ENCODE measurements around the gene VOPP1.
"Not testable (repeated sequence)": the region's sequence is repeated elsewhere in the genome, so short reads cannot be mapped to it uniquely, and the experiment has no call there.

Gene VOPP1

GRCh38 chr7:55572378-55573233 lies at the start of gene VOPP1:
Gene VOPP1 (minus strand): TSS chr7:55572502. CDS start chr7:55572324, 178 bp downstream.
- peak; percentile 82 for DNase-seq

DNA sequence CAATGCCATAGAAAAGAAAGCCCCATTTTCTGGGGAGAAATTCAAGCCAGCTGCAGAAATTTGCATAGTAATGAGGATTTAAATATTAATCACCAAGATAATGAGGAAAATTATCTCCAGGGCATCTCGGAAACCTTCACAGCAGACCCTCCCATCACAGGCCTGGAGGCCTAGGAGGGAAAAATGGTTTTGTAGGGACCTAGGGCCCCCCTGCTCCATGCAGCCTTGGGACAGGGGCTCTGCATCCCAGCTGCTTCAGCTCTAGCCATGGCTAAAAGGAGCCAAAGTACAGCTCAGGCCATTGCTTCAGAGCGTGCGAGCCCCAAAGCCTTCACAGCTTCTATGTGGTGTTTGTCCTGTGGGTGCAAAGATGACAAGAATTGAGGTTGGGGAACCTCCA lies 46.6 kb upstream of the VOPP1 start:
- DNase-seq, result no peak

DNA sequence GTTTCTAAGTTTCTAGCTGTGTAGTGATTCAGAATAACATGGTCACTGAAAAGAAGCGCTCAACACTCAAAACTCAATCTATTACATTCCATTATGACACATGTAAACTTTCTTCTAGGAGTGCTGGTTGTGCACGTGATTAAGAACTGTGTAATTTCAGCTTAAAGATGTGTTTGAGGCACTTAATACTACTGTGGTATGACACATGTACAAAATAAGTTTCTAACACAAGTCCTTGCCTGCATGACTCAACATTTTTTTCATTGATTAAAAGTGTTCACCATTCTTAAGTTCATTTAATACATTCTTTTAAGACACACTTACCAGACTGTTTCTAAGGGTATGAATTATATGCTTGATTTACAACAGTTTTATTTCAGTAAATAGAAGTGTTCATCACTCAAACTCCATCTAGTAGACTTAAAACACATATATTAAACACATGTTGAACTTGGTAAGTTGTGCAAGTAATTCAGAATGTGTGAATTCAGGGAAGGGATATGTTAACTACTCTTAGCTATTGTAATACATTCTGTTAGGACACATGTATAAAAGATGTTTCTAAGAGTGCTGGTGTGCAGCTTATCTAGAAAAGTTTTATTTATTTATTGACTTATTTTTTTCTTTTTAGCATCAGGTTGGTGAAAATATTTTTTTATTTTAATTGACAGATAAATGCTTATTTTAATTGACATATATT lies 42.2 kb upstream of the VOPP1 start:
- not testable (repeated sequence) for DNase-seq

DNA sequence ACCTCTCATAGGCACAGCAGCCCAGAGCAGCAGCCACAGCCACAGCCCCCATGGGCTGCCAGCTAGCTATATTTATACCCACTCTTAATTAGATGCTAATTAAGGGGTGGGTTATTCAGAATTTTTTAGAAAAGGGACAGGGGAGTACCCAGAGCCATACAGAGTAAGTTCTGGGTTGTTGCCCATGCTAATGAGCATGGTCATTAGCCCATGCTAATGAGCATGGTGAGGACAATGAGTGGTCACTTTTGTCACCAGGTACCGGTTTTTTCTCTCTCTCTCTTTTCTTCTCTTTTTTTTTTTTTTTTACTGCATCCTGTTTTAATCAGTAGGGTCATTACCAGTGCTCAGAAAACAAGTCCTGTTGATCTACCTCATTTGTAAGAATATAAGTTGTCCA lies 37.4 kb upstream of the VOPP1 start:
- DNase-seq, result not testable (repeated sequence)

DNA sequence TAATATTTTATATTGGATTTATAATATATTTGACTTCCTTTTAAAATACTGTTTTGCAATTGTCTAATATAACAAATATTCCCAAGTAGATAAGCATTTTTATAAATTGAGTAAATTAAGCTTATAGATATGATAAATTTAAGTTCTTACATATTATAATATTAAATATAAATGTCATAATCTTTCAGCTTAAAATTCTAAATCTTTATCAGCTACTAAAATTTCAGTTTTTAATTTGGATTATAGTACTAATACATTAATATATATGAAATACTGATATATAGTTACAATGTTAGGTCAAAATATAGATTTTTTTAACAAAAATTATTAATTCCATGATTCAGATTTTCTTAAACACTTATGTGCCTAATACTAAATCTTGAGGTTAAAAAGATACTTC lies 33.4 kb upstream of the VOPP1 start:
- not testable (repeated sequence) for DNase-seq

- not testable (repeated sequence) for DNase-seq
Measured at GRCh38 chr7:55597944-55598499, 25.7 kb upstream of the VOPP1 start.

DNA sequence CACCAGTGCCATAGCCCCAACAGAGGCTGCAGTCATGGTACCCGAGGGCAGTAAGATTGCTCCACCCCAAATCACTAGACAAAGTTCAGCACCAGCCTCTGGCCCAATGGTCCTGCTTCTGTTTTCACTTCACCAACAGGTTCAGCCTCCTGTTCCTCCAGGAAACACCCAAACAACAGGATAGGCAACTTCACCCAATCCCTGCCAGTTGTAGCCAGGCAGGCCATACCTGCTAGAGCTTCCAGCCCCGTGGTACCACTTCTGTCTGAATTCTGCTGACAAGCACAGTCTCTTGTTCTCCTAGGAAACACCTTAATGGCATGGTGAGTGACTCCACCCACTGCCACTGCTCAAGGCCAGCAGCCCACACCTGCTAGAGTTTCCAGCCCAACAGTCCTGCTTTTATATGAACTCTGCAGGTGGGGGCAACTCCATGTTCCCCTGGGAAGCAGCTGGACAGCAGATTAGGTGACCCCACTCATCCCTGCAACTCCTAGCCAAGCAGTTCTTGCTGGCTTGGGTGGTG lies 25.0 kb upstream of the VOPP1 start:
- DNase-seq, result not testable (repeated sequence)

DNA sequence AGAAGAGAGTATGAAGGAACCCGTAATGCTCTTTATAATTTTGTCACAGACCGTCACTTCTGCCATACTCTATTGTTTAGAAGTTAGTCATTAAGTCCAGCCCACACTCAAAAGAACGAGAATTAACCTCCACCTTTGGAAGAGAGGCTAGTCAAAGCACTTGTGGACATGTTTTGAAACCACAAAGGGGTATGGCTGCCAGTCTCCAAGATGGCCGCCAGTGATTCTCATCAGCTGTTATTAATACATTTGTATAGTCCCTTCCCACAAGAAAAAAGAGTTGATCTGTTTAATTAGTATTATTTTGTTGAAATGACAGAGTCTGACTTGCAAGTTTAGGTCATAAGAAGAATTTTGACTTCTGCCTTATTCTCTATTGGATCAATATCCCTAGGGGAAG lies 23.2 kb upstream of the VOPP1 start:
- DNase-seq, result no peak

DNA sequence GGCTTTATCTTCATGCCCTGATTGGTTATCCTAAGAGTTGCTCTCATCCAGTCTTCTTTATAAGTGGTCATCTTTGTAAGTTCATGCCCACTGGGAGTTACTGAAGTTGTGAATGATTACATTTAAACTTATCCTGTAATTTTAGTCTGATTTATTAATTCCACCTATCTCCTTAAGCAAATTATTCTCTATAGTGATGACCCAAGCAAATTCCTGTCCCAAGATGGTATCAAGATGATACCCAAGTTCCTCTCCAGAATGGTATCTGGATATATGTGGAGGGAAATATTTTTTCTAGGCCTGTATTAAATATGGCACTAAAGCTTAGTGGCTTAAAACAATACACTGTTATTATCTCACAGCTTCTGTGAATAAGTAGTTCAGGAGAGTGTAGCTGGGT lies 22.6 kb upstream of the VOPP1 start:
- no peak for DNase-seq

GRCh38 chr7:55594414-55594813 lies 22.1 kb upstream of the VOPP1 start:
- no peak for DNase-seq

DNA sequence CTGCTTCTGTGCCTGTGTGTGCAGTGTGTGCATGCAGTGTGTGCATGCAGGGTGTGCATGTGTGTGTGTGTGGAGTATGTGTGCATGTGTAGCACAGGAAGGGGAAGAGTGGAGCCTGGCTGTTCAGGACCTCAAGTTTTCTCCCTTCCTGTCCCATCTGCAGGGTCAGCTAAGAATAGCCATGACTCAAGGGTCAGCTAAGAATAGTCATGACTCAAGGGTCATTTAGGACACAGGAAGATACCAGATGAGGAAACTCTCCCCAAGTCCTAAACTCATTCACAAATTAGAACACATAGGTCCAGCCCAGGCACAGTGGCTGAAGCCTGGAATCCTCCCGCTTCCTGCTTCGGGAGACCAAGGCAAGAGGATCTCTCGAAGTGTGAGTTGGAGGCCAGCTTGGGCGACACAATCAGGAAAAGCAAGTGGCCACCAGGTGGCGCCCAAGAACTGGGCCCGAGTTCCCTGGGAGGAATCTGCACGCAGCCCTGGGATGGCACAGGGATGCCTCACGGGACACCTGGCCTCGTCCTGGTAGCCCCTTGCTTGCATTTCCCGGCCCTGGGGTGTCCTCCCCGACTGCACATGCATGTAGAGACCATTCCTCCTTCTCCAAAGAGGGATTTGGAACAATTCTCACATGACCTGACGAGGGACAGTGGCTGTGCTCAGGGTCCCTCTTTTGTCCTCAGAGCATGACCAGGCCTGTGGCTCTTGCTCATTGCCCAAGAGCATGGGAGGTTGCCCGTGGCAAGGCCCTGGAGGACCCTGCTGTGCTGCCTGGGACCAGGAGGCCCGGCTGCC lies 21.4 kb upstream of the VOPP1 start:
- DNase-seq, result peak; percentile 36

- DNase-seq, result no peak
Measured at GRCh38 chr7:55593172-55593514, 20.8 kb upstream of the VOPP1 start.

DNA sequence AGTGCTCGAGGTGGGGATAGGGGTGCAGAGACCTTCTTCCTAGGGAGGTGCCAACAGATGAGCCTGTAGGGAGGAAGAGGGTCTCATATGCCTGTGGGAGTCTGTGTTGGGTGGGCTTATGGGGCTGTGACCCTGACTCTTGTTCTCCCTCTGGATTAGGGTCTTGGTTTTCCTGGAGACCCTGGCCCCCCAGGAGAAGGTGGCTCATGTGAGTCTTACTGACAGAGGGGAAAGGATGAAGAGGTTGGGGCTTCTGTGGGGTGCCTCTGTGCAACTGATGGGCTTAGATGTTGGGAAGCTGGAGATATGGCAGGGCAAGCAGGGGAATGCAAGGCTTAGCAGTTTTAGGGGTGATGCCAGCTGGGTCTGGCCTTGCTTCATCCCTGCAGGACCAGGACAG lies 20.2 kb upstream of the VOPP1 start:
- DNase-seq, result no peak

DNA sequence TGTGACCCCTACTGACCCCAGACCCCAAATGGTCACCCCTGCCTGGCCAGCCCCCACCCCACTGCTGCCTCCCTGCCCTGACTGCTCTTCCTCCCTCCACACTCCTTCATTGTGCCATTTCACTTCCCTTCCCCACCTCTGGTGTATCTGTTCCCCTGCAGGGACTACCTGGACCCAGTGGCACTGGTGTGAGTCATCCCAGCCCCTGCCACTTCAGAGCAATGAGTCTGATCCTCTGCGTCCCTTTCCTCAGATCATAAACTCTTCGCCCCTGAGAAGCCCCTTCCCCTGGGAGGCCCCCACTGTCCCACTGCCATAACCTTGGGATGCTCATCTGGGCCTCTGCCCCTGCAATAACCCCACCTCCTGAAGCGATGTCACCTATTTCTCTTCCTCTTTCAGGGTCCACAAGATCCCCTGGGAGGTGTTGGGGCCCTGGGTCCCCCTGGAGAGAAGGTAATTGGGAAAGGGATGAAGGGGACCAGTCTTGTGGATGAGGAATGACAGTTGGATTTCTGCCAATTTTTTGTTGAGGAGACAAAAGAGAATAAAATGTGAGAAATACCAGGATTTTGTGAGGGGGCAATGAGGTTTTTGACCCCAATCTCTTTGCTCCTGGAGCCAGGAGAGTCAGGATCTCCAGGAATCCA lies 19.1 kb upstream of the VOPP1 start:
- no peak for DNase-seq

- no peak for DNase-seq
Measured at GRCh38 chr7:55590517-55591281, 18.4 kb upstream of the VOPP1 start.

- no peak for DNase-seq
Measured at GRCh38 chr7:55589905-55590304, 17.6 kb upstream of the VOPP1 start.

DNA sequence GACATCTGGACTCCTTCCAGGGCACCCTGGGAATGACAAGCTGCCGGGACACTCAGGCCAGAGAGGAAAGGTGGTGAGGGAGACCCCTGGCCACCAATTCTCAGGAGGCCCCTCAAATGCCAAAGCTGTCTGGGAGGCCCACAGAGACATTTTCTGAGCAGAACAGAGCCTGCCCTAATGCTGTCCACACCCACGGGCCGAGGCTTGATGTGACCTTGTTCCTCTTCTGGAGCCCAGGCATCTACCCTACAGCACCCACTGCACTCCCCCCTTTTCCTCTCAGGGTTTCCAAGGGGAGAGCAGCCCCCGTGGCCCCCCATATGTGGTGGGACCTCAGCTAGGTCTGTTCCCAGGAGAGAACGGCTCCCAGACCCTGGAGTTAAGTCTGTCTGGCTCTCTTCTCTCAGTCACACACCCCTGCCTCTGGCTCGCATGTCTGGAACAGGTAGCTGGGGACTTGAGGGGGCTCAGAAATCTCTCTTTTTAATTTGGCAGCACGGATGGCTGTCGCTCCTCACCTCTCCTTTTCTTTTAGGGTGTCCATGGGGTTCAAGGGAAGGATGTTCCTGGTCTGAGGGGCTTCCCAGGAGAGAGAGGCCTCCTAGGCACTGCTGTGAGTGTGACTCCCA lies 16.8 kb upstream of the VOPP1 start:
- no peak for DNase-seq

- no peak for DNase-seq
Measured at GRCh38 chr7:55588379-55588699, 16.0 kb upstream of the VOPP1 start.

DNA sequence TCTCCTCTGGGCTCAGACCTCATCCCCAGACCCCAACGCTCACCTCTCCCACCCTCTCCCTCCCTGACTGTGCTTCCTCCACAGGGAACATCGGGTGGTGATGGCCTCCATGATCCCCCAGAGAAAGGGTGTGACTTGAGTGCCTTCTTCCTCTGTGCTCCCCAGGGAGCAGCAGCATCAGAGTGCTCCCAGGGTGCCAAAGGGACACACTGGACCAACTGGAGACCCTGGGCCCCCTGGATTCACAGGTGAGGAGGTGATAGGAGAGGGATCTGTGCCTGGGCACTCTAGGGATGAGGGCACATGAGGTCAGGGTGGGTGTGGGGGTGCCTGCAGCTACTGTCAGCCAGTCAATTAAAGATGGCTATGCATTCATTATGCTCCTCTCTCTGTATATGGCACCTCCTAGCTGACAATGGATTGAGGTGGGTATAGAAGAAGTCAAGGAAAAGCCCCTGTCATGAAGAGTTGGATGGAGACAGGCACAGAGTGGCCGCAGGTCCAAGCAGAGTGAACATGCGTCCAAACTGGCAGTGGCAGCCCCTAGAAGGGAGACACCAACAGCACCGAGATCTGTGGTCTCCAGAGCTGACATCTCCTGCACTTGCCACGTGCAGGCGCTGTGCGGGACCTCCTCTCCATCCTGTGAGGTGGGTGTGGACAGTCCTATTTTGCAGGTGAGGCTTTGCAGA lies 15.5 kb upstream of the VOPP1 start:
- DNase-seq, result no peak

GRCh38 chr7:55582656-55583055 lies 10.4 kb upstream of the VOPP1 start:
- not testable (repeated sequence) for DNase-seq

DNA sequence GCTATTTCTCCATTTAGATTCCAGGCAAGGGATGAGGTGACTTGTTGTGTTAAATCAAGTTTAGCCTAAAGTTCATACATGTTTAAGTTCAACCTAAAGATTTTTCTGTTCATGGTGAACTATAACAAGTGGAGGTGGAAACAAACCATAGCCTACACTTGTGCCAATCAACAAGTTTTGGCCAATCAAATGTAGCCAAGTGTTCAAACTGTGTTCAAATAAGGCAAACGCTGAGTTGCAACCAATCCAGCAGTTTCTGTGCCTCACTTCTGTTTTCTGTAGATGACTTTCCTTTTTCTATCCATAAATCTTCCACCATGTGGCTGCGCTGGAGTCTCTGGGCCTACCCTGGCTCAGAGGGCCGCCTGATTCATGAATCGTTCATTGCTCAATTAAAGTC lies 4.5 kb upstream of the VOPP1 start:
- no peak for DNase-seq
